Measurements from ENCODE around the gene CRABP1. TPM values are rescaled to one million over a fixed set of nuclear protein-coding genes. Genes with fewer than 3 reads are reported as not detected.

Gene CRABP1
- total and polyA plus RNA-seq, 4 donors, result not detected

- TF ChIP-seq SP1 (IDR thresholded peaks at IDR 0.05), result no peak
- no peak for TF ChIP-seq RAD21 (IDR thresholded peaks at IDR 0.05)
- TF ChIP-seq ZBTB33 (IDR thresholded peaks at IDR 0.05), result no peak
- no peak for TF ChIP-seq GABPA (IDR thresholded peaks at IDR 0.05 in 1 of 2, conservative IDR thresholded peaks at IDR 0.05 in 1 of 2)
- no peak for TF ChIP-seq FOXA1 (IDR thresholded peaks at IDR 0.05)
- TF ChIP-seq ATF3 (IDR thresholded peaks at IDR 0.05), result no peak
These were observed 56.1 kb downstream of the CRABP1 start (continued) for GRCh38 chr15:78396186-78396814.

GRCh38 chr15:78396976-78397375 is 56.8 kb downstream of the CRABP1 start:
- DNase-seq (ENCODE audit: low spot score), result peak; percentile 65
- Histone ChIP-seq H3K27ac (ENCODE audit: low read depth in 1 of 2, low read length in 2 of 2) (no peak overlapping the region), H3K9me3 (ENCODE audit: control insufficient read depth in 4 of 4, low read length in 3 of 4) (no peaks in the 10 kb centered on the region), H3K4me3 (ENCODE audit: low read depth in 1 of 3, low read length in 3 of 3) (no peak overlapping the region), H3K36me3 (ENCODE audit: control insufficient read depth in 4 of 4, insufficient read depth in 3 of 4, low read depth in 1 of 4, low read length in 3 of 4) (no peaks in the 10 kb centered on the region), H3K4me1 (ENCODE audit: control insufficient read depth in 4 of 4, insufficient read depth in 4 of 4, low read length in 3 of 4) (peaks cover 2 to 12% (median 6%) of the 10 kb centered on the region in 4 donors), H3K9ac (ENCODE audit: low read depth in 1 of 2, low read length in 2 of 2) (no peak overlapping the region), H3K27me3 (ENCODE audit: control insufficient read depth in 4 of 4, insufficient read depth in 4 of 4, low read length in 3 of 4) (no peaks in the 10 kb centered on the region)
- WGBS, result 21% methylated on average over 9 of the region's 9 CpGs
- no peak for TF ChIP-seq YY1 (IDR thresholded peaks at IDR 0.05)
- TF ChIP-seq HNF4G (IDR thresholded peaks at IDR 0.05), result no peak
- peak; percentile 54 for TF ChIP-seq SP1 (IDR thresholded peaks at IDR 0.05)
- no peak for TF ChIP-seq TAF1 (conservative IDR thresholded peaks at IDR 0.05)
- TF ChIP-seq NR2F2 (IDR thresholded peaks at IDR 0.05), result no peak
- no peak for TF ChIP-seq GABPA (IDR thresholded peaks at IDR 0.05 in 1 of 2, conservative IDR thresholded peaks at IDR 0.05 in 1 of 2)
- TF ChIP-seq EGR1 (IDR thresholded peaks at IDR 0.05; ENCODE audit: low read depth in 2 of 2), result no peak
- TF ChIP-seq CTCF (IDR thresholded peaks at IDR 0.05; ENCODE audit: low read depth, low read length, missing input control), result peak; percentile 65
- TF ChIP-seq HNF4A (conservative IDR thresholded peaks at IDR 0.05), result peak; percentile 70
- TF ChIP-seq FOXA2 (IDR thresholded peaks at IDR 0.05), result no peak
- TF ChIP-seq RAD21 (IDR thresholded peaks at IDR 0.05), result peak; percentile 73 to 84
- TF ChIP-seq ATF3 (IDR thresholded peaks at IDR 0.05), result no peak
- TF ChIP-seq ZBTB33 (IDR thresholded peaks at IDR 0.05), result peak; percentile 57
- TF ChIP-seq JUND (IDR thresholded peaks at IDR 0.05), result no peak
- peak; percentile 66 to 72 for TF ChIP-seq RXRA (IDR thresholded peaks at IDR 0.05)
- TF ChIP-seq MAX (IDR thresholded peaks at IDR 0.05), result no peak
- peak; percentile 41 for TF ChIP-seq REST (IDR thresholded peaks at IDR 0.05)
- no peak for TF ChIP-seq FOXA1 (IDR thresholded peaks at IDR 0.05)
